HTERT RPE-1 (cell line): ENCODE data around the gene PRDM16.

Experiments
- in situ Hi-C: fragments of 300-500 bp; cut with MboI; formaldehyde crosslinking; loops from 4 replicates; pipeline ENCODE4 v1.14.3; 2020; ENCODE audit warnings: low sequenced_read_pairs

Gene PRDM16

GRCh38 chr1:3138623-3139151 lies 69.7 kb downstream of the PRDM16 start:
- in situ Hi-C loops = no loop called here

- in situ Hi-C loops = no loop called here
Measured at GRCh38 chr1:3139451-3139852, 70.4 kb downstream of the PRDM16 start.

GRCh38 chr1:3139871-3140361 lies 70.9 kb downstream of the PRDM16 start:
- in situ Hi-C loops = no loop called here

GRCh38 chr1:3140437-3140836 lies 71.4 kb downstream of the PRDM16 start:
- in situ Hi-C loops = no loop called here

GRCh38 chr1:3141129-3141528 lies 72.1 kb downstream of the PRDM16 start:
- in situ Hi-C loops = no loop called here

GRCh38 chr1:3141836-3142235 lies 72.8 kb downstream of the PRDM16 start:
- in situ Hi-C loops = no loop called here

- in situ Hi-C loops = no loop called here
Measured at GRCh38 chr1:3142236-3142635, 73.2 kb downstream of the PRDM16 start.

GRCh38 chr1:3142751-3143150 lies 73.7 kb downstream of the PRDM16 start:
- in situ Hi-C loops = no loop called here

GRCh38 chr1:3145532-3146325 lies 76.7 kb downstream of the PRDM16 start:
- in situ Hi-C loops = no loop called here

- in situ Hi-C loops = no loop called here
Measured at GRCh38 chr1:3146458-3146857, 77.5 kb downstream of the PRDM16 start.

GRCh38 chr1:3146907-3147306 lies 77.9 kb downstream of the PRDM16 start:
- in situ Hi-C loops = no loop called here

- in situ Hi-C loops = no loop called here
Measured at GRCh38 chr1:3148171-3148570, 79.2 kb downstream of the PRDM16 start.

- in situ Hi-C loops = no loop called here
Measured at GRCh38 chr1:3149277-3149676, 80.3 kb downstream of the PRDM16 start.

- in situ Hi-C loops = no loop called here
Measured at GRCh38 chr1:3151456-3151855, 82.5 kb downstream of the PRDM16 start.

GRCh38 chr1:3152143-3152542 lies 83.1 kb downstream of the PRDM16 start:
- in situ Hi-C loops = no loop called here

GRCh38 chr1:3153197-3153596 lies 84.2 kb downstream of the PRDM16 start:
- in situ Hi-C loops = no loop called here

GRCh38 chr1:3153902-3154795 lies 85.1 kb downstream of the PRDM16 start:
- in situ Hi-C loops = no loop called here

GRCh38 chr1:3155056-3155925 lies 86.3 kb downstream of the PRDM16 start:
- in situ Hi-C loops = no loop called here

GRCh38 chr1:3155926-3156220 lies 86.9 kb downstream of the PRDM16 start:
- in situ Hi-C loops = no loop called here

- in situ Hi-C loops = no loop called here
Measured at GRCh38 chr1:3156936-3157335, 87.9 kb downstream of the PRDM16 start.

GRCh38 chr1:3158347-3158746 lies 89.3 kb downstream of the PRDM16 start:
- in situ Hi-C loops = no loop called here
